ENCODE measurements around the gene CSF1R. TPM values are rescaled to one million over a fixed set of nuclear protein-coding genes. Genes with fewer than 3 reads are reported as not detected.
A peak's percentile ranks its signal among the peaks of the same experiment; 100 is the strongest.

The CSF1R gene
- total RNA-seq (55.8 TPM), polyA plus RNA-seq (ENCODE audit: insufficient read depth, low read depth, low replicate concordance) (7.5 TPM)
- long read RNA-seq, donor 1 = 0 reads
- long read RNA-seq, donor 2 = 0 reads
- long read RNA-seq, donor 3, partial matches to known transcripts = 317 of 318 reads
- long read RNA-seq, donor 3, other reads (novel, unspliced or antisense) = 0 of 318 reads
- long read RNA-seq, donor 4, partial matches to known transcripts = 0 of 1 reads
- long read RNA-seq, donor 4, other reads (novel, unspliced or antisense) = 0 of 1 reads
- long read RNA-seq, donor 5 = 0 reads
- long read RNA-seq, donor 6 = 0 reads
- long read RNA-seq, donor 7, partial matches to known transcripts = 11 of 12 reads
- long read RNA-seq, donor 7, other reads (novel, unspliced or antisense) = 1 of 12 reads
- long read RNA-seq, donor 8, partial matches to known transcripts = 264 of 264 reads
- long read RNA-seq, donor 8, other reads (novel, unspliced or antisense) = 0 of 264 reads
- long read RNA-seq, donor 9 = 0 reads
- long read RNA-seq, donor 10, partial matches to known transcripts = 0 of 3 reads
- long read RNA-seq, donor 10, other reads (novel, unspliced or antisense) = 0 of 3 reads

GRCh38 chr5:150085950-150086715 is at the start of gene CSF1R:
Gene CSF1R, minus strand, starts transcription at chr5:150086554. Its CDS starts 127 bp downstream, at chr5:150086427.
- no peak within 1 kb of the TSS for H3K27ac ChIP-seq (ENCODE audit: low read depth in 2 of 2, low read length in 2 of 2)
- peak within 1 kb of the TSS in 1 of 3 donors; percentile 28 for H3K4me3 ChIP-seq (ENCODE audit: low read length in 3 of 3)

GRCh38 chr5:150135557-150136304 is 49.4 kb upstream of the CSF1R start:
- TF ChIP-seq CTCF (IDR thresholded peaks at IDR 0.05; ENCODE audit: borderline replicate concordance, extremely low read depth, insufficient read depth) = no peak
- no peak overlapping the region for H3K4me3 ChIP-seq (ENCODE audit: low read length in 3 of 3)
- peaks cover 19 to 34% (median 24%) of the 10 kb centered on the region in 3 donors for H3K4me1 ChIP-seq (ENCODE audit: control insufficient read depth in 2 of 3, insufficient read depth in 2 of 3, low read depth in 1 of 3, low read length in 3 of 3)
- peaks cover 0 to 6% (median 4%) of the 10 kb centered on the region in 3 donors for H3K36me3 ChIP-seq (ENCODE audit: control insufficient read depth in 2 of 3, insufficient read depth in 3 of 3, low read length in 3 of 3)
- intact Hi-C loops (cut with DNase I) = no loop called here
- peak overlapping the region in 1 of 2 donors; percentile 20 for H3K27ac ChIP-seq (ENCODE audit: low read depth in 2 of 2, low read length in 2 of 2)
- H3K9ac ChIP-seq (ENCODE audit: low read length in 3 of 3) = peak overlapping the region in 1 of 3 donors; percentile 34
- no peaks in the 10 kb centered on the region for H3K9me3 ChIP-seq (ENCODE audit: control insufficient read depth in 2 of 3, insufficient read depth in 1 of 3, low read length in 3 of 3)
- no peaks in the 10 kb centered on the region for H3K27me3 ChIP-seq (ENCODE audit: control insufficient read depth, insufficient read depth, low read length)
- FAIRE-seq (no peak), DNase-seq (no peak)

More at GRCh38 chr5:150085950-150086715, at the start of gene CSF1R:
- DNase-seq = no peak
- intact Hi-C loops (cut with DNase I) = no loop called here
- FAIRE-seq = no peak
- Histone ChIP-seq H3K4me1 (ENCODE audit: control insufficient read depth in 2 of 3, insufficient read depth in 2 of 3, low read depth in 1 of 3, low read length in 3 of 3) (no peaks in the 10 kb centered on the region), H3K27me3 (ENCODE audit: control insufficient read depth, insufficient read depth, low read length) (no peaks in the 10 kb centered on the region), H3K9ac (ENCODE audit: low read length in 3 of 3) (no peak within 1 kb of the TSS), H3K36me3 (ENCODE audit: control insufficient read depth in 2 of 3, insufficient read depth in 3 of 3, low read length in 3 of 3) (no peaks in the 10 kb centered on the region), H3K9me3 (ENCODE audit: control insufficient read depth in 2 of 3, insufficient read depth in 1 of 3, low read length in 3 of 3) (no peaks in the 10 kb centered on the region)
- no peak for TF ChIP-seq CTCF (IDR thresholded peaks at IDR 0.05; ENCODE audit: borderline replicate concordance, extremely low read depth, insufficient read depth)

GRCh38 chr5:150134198-150134588 is 47.8 kb upstream of the CSF1R start:
- no peaks in the 10 kb centered on the region for H3K27me3 ChIP-seq (ENCODE audit: control insufficient read depth, insufficient read depth, low read length)
- H3K4me1 ChIP-seq (ENCODE audit: control insufficient read depth in 2 of 3, insufficient read depth in 2 of 3, low read depth in 1 of 3, low read length in 3 of 3) = peaks cover 16 to 33% (median 20%) of the 10 kb centered on the region in 3 donors
- intact Hi-C loops (cut with DNase I) = no loop called here
- peak in 1 of 5 donors; percentile 10 for DNase-seq
- no peak for FAIRE-seq
- peak overlapping the region; percentile 0 to 42 for H3K27ac ChIP-seq (ENCODE audit: low read depth in 2 of 2, low read length in 2 of 2)
- TF ChIP-seq CTCF (IDR thresholded peaks at IDR 0.05; ENCODE audit: borderline replicate concordance, extremely low read depth, insufficient read depth) = no peak
- H3K9me3 ChIP-seq (ENCODE audit: control insufficient read depth in 2 of 3, insufficient read depth in 1 of 3, low read length in 3 of 3) = no peaks in the 10 kb centered on the region
- H3K4me3 ChIP-seq (ENCODE audit: low read length in 3 of 3) = no peak overlapping the region
- H3K36me3 ChIP-seq (ENCODE audit: control insufficient read depth in 2 of 3, insufficient read depth in 3 of 3, low read length in 3 of 3) = peaks cover 3 to 12% (median 10%) of the 10 kb centered on the region in 3 donors
- no peak overlapping the region for H3K9ac ChIP-seq (ENCODE audit: low read length in 3 of 3)

All from kidney (tissue), 22 donors.